Measurements from ENCODE around the gene DRAM2. TPM values are rescaled to one million over a fixed set of nuclear protein-coding genes. Genes with fewer than 3 reads are reported as not detected.

DRAM2 gene
- total RNA-seq, 5 donors from 2014 or later (not counting 1 experiment from before 2014, with no cell fraction given), result 28.5 to 36.7 (median 31.5) TPM

- Mint-ChIP-seq H3K27me3 (no peaks in the 10 kb centered on the region), H3K4me1 (peaks cover 49 to 64% (median 61%) of the 10 kb centered on the region in 3 donors), H3K36me3 (peaks cover 56% of the 10 kb centered on the region), H3K27ac (peak overlapping the region in 1 of 2 donors; percentile 28), H3K4me3 (no peak overlapping the region), H3K9me3 (no peaks in the 10 kb centered on the region)
- DNase-seq (no peak), ATAC-seq (replicated peaks in 1 of 4) (no peak)
- H3K9me3 ChIP-seq, result no peaks in the 10 kb centered on the region
- no peak overlapping the region for H3K4me3 ChIP-seq (ENCODE audit: control insufficient read depth in 1 of 2, extremely low read depth in 1 of 2, low read length in 1 of 2)
- peaks cover 0 to 2% of the 10 kb centered on the region in 2 experiments for H3K4me1 ChIP-seq (ENCODE audit: control insufficient read depth in 1 of 2, extremely low read depth in 1 of 2, insufficient read depth in 2 of 2, low read length in 2 of 2)
- ChIA-PET POLR2A (no interaction called here), CTCF (interaction anchor here in 1 of 2 donors (0.7 kb wide), 1 partner anchor 1471 kb away, joined by 3 read pairs; no protein-coding TSS in a partner anchor)
- WGBS (ENCODE audit: insufficient coverage), result no CpG with 5 or more reads among the region's 1 CpG
- H3K27me3 ChIP-seq (replicated peaks in 1 of 2; ENCODE audit: control insufficient read depth in 2 of 2, extremely low read depth in 1 of 2, insufficient read depth in 2 of 2, low read length in 1 of 2), result no peaks in the 10 kb centered on the region
- H3K36me3 ChIP-seq (ENCODE audit: control insufficient read depth in 2 of 2, extremely low read depth in 1 of 2, insufficient read depth in 1 of 2, low read length in 1 of 2), result peaks cover 0 to 38% of the 10 kb centered on the region in 2 donors
- H3K27ac ChIP-seq (ENCODE audit: low read length), result no peak overlapping the region
Observed at GRCh38 chr1:111176678-111177077, 36.8 kb upstream of the DRAM2 start.

GRCh38 chr1:111175349-111175748 lies 35.5 kb upstream of the DRAM2 start:
- no peaks in the 10 kb centered on the region for H3K9me3 Mint-ChIP-seq
- no peak for DNase-seq
- Histone ChIP-seq H3K36me3 (ENCODE audit: control insufficient read depth in 2 of 2, extremely low read depth in 1 of 2, insufficient read depth in 1 of 2, low read length in 1 of 2) (peaks cover 0 to 38% of the 10 kb centered on the region in 2 donors), H3K9me3 (no peaks in the 10 kb centered on the region), H3K27ac (ENCODE audit: low read length) (no peak overlapping the region), H3K4me3 (ENCODE audit: control insufficient read depth in 1 of 2, extremely low read depth in 1 of 2, low read length in 1 of 2) (no peak overlapping the region), H3K4me1 (ENCODE audit: control insufficient read depth in 1 of 2, extremely low read depth in 1 of 2, insufficient read depth in 2 of 2, low read length in 2 of 2) (peaks cover 0 to 2% of the 10 kb centered on the region in 2 experiments), H3K27me3 (replicated peaks in 1 of 2; ENCODE audit: control insufficient read depth in 2 of 2, extremely low read depth in 1 of 2, insufficient read depth in 2 of 2, low read length in 1 of 2) (no peaks in the 10 kb centered on the region)
- no peak for ATAC-seq (replicated peaks in 1 of 4)
- POLR2A ChIA-PET, result no interaction called here
- H3K36me3 Mint-ChIP-seq, result peaks cover 55% of the 10 kb centered on the region
- no peak overlapping the region for H3K4me3 Mint-ChIP-seq
- H3K27ac Mint-ChIP-seq, result peak overlapping the region in 1 of 2 donors; percentile 52
- no CpG with 5 or more reads among the region's 3 CpGs for WGBS (ENCODE audit: insufficient coverage)
- H3K27me3 Mint-ChIP-seq, result no peaks in the 10 kb centered on the region
- peaks cover 41 to 56% (median 49%) of the 10 kb centered on the region in 3 donors for H3K4me1 Mint-ChIP-seq
- CTCF ChIA-PET, result interaction anchor here in 1 of 2 donors (0.6 to 0.7 kb wide), 2 partner anchors 224 to 503 kb away, joined by 3 to 4 read pairs; no protein-coding TSS in a partner anchor

- no peak overlapping the region for H3K4me3 ChIP-seq (ENCODE audit: control insufficient read depth in 1 of 2, extremely low read depth in 1 of 2, low read length in 1 of 2)
- ChIA-PET CTCF (no interaction called here), POLR2A (no interaction called here)
- ATAC-seq (replicated peaks in 1 of 4) (no peak), DNase-seq (no peak)
- H3K9me3 ChIP-seq, result no peaks in the 10 kb centered on the region
- H3K4me1 ChIP-seq (ENCODE audit: control insufficient read depth in 1 of 2, extremely low read depth in 1 of 2, insufficient read depth in 2 of 2, low read length in 2 of 2), result no peaks in the 10 kb centered on the region
- H3K27ac ChIP-seq (ENCODE audit: low read length), result no peak overlapping the region
- peaks cover 0 to 31% of the 10 kb centered on the region in 2 donors for H3K36me3 ChIP-seq (ENCODE audit: control insufficient read depth in 2 of 2, extremely low read depth in 1 of 2, insufficient read depth in 1 of 2, low read length in 1 of 2)
- H3K4me3 Mint-ChIP-seq, result no peak overlapping the region
- H3K27me3 ChIP-seq (replicated peaks in 1 of 2; ENCODE audit: control insufficient read depth in 2 of 2, extremely low read depth in 1 of 2, insufficient read depth in 2 of 2, low read length in 1 of 2), result no peaks in the 10 kb centered on the region
- no peaks in the 10 kb centered on the region for H3K9me3 Mint-ChIP-seq
- H3K27me3 Mint-ChIP-seq, result no peaks in the 10 kb centered on the region
- peaks cover 55% of the 10 kb centered on the region for H3K36me3 Mint-ChIP-seq
- H3K27ac Mint-ChIP-seq, result peak overlapping the region; percentile 34 to 82
- H3K4me1 Mint-ChIP-seq, result peaks cover 28 to 45% (median 36%) of the 10 kb centered on the region in 3 donors
Observed at GRCh38 chr1:111174070-111174469, 34.2 kb upstream of the DRAM2 start.

GRCh38 chr1:111172463-111172862 lies 32.6 kb upstream of the DRAM2 start:
- no peak overlapping the region for H3K27ac ChIP-seq (ENCODE audit: low read length)

GRCh38 chr1:111164151-111164550 lies 24.3 kb upstream of the DRAM2 start:
- ATAC-seq (replicated peaks in 1 of 4) (no peak), DNase-seq (no peak)
- WGBS (ENCODE audit: insufficient coverage), result 100% methylated on average over 2 of the region's 2 CpGs
- H3K27me3 Mint-ChIP-seq, result no peaks in the 10 kb centered on the region
- CTCF ChIA-PET, result interaction anchor here in 1 of 2 donors (0.5 kb wide), 1 partner anchor 44 kb away, joined by 5 read pairs; no protein-coding TSS in a partner anchor
- H3K4me3 ChIP-seq (ENCODE audit: control insufficient read depth in 1 of 2, extremely low read depth in 1 of 2, low read length in 1 of 2), result no peak overlapping the region
- peaks cover 5 to 34% of the 10 kb centered on the region in 2 donors for H3K36me3 ChIP-seq (ENCODE audit: control insufficient read depth in 2 of 2, extremely low read depth in 1 of 2, insufficient read depth in 1 of 2, low read length in 1 of 2)
- POLR2A ChIA-PET, result interaction anchor here in 1 of 2 donors (0.6 kb wide), 1 partner anchor 377 kb away, joined by 3 read pairs; no protein-coding TSS in a partner anchor
- H3K4me3 Mint-ChIP-seq, result no peak overlapping the region
- no peaks in the 10 kb centered on the region for H3K9me3 Mint-ChIP-seq
- peaks cover 38% of the 10 kb centered on the region for H3K36me3 Mint-ChIP-seq
- H3K9me3 ChIP-seq, result no peaks in the 10 kb centered on the region
- no peaks in the 10 kb centered on the region for H3K4me1 ChIP-seq (ENCODE audit: control insufficient read depth in 1 of 2, extremely low read depth in 1 of 2, insufficient read depth in 2 of 2, low read length in 2 of 2)
- no peak overlapping the region for H3K27ac Mint-ChIP-seq
- H3K27me3 ChIP-seq (replicated peaks in 1 of 2; ENCODE audit: control insufficient read depth in 2 of 2, extremely low read depth in 1 of 2, insufficient read depth in 2 of 2, low read length in 1 of 2), result no peaks in the 10 kb centered on the region
- H3K27ac ChIP-seq (ENCODE audit: low read length), result no peak overlapping the region
- peaks cover 21 to 26% (median 22%) of the 10 kb centered on the region in 3 donors for H3K4me1 Mint-ChIP-seq

More at GRCh38 chr1:111172463-111172862, 32.6 kb upstream of the DRAM2 start:
- Histone ChIP-seq H3K27me3 (replicated peaks in 1 of 2; ENCODE audit: control insufficient read depth in 2 of 2, extremely low read depth in 1 of 2, insufficient read depth in 2 of 2, low read length in 1 of 2) (no peaks in the 10 kb centered on the region), H3K9me3 (no peaks in the 10 kb centered on the region), H3K4me3 (ENCODE audit: control insufficient read depth in 1 of 2, extremely low read depth in 1 of 2, low read length in 1 of 2) (no peak overlapping the region), H3K4me1 (ENCODE audit: control insufficient read depth in 1 of 2, extremely low read depth in 1 of 2, insufficient read depth in 2 of 2, low read length in 2 of 2) (no peaks in the 10 kb centered on the region), H3K36me3 (ENCODE audit: control insufficient read depth in 2 of 2, extremely low read depth in 1 of 2, insufficient read depth in 1 of 2, low read length in 1 of 2) (peaks cover 0 to 35% of the 10 kb centered on the region in 2 donors)
- no peaks in the 10 kb centered on the region for H3K9me3 Mint-ChIP-seq
- peaks cover 57% of the 10 kb centered on the region for H3K36me3 Mint-ChIP-seq
- no peak for ATAC-seq (replicated peaks in 1 of 4)
- H3K4me3 Mint-ChIP-seq, result no peak overlapping the region
- ChIA-PET POLR2A (interaction anchor here in 1 of 2 donors (0.7 kb wide), 1 partner anchor 589 kb away, joined by 4 read pairs; no protein-coding TSS in a partner anchor), CTCF (interaction anchor here in 1 of 2 donors (0.6 kb wide), 1 partner anchor 28 kb away, joined by 3 read pairs; no protein-coding TSS in a partner anchor)
- H3K27me3 Mint-ChIP-seq, result no peaks in the 10 kb centered on the region
- peak overlapping the region; percentile 49 to 77 for H3K27ac Mint-ChIP-seq
- no peak for DNase-seq
- H3K4me1 Mint-ChIP-seq, result peaks cover 24 to 41% (median 29%) of the 10 kb centered on the region in 3 donors

- peaks cover 37% of the 10 kb centered on the region for H3K36me3 Mint-ChIP-seq
- H3K4me3 Mint-ChIP-seq, result no peak overlapping the region
- H3K36me3 ChIP-seq (ENCODE audit: control insufficient read depth in 2 of 2, extremely low read depth in 1 of 2, insufficient read depth in 1 of 2, low read length in 1 of 2), result peaks cover 5 to 30% of the 10 kb centered on the region in 2 donors
Observed at GRCh38 chr1:111163363-111163762, 23.5 kb upstream of the DRAM2 start.

More at GRCh38 chr1:111163363-111163762, 23.5 kb upstream of the DRAM2 start:
- H3K27me3 Mint-ChIP-seq, result no peaks in the 10 kb centered on the region
- no peaks in the 10 kb centered on the region for H3K9me3 Mint-ChIP-seq
- 100% methylated on average over 1 of the region's 4 CpGs for WGBS (ENCODE audit: insufficient coverage)
- CTCF ChIA-PET, result no interaction called here
- Histone ChIP-seq H3K4me1 (ENCODE audit: control insufficient read depth in 1 of 2, extremely low read depth in 1 of 2, insufficient read depth in 2 of 2, low read length in 2 of 2) (no peaks in the 10 kb centered on the region), H3K4me3 (ENCODE audit: control insufficient read depth in 1 of 2, extremely low read depth in 1 of 2, low read length in 1 of 2) (no peak overlapping the region), H3K9me3 (no peaks in the 10 kb centered on the region), H3K27ac (ENCODE audit: low read length) (no peak overlapping the region), H3K27me3 (replicated peaks in 1 of 2; ENCODE audit: control insufficient read depth in 2 of 2, extremely low read depth in 1 of 2, insufficient read depth in 2 of 2, low read length in 1 of 2) (no peaks in the 10 kb centered on the region)
- no peak overlapping the region for H3K27ac Mint-ChIP-seq
- peaks cover 23 to 25% (median 25%) of the 10 kb centered on the region in 3 donors for H3K4me1 Mint-ChIP-seq
- POLR2A ChIA-PET, result interaction anchor here in 1 of 2 donors (0.7 kb wide), 1 partner anchor 12 kb away, joined by 5 read pairs; no protein-coding TSS in a partner anchor
- no peak for DNase-seq
- ATAC-seq (replicated peaks in 1 of 4), result no peak

Measured in T-cell (primary cell).